SKM-1 (cell line): Measurements from ENCODE around the gene KIR2DL4.
"Not testable (repeated sequence)": the region's sequence is repeated elsewhere in the genome, so short reads cannot be mapped to it uniquely, and the experiment has no call there.

Source experiments
- DNase-seq: peaks from one replicate; lab custom pipeline; 2025; ENCODE audit not compliant: unreplicated experiment; lab: John Stamatoyannopoulos, UW

The KIR2DL4 gene

DNA sequence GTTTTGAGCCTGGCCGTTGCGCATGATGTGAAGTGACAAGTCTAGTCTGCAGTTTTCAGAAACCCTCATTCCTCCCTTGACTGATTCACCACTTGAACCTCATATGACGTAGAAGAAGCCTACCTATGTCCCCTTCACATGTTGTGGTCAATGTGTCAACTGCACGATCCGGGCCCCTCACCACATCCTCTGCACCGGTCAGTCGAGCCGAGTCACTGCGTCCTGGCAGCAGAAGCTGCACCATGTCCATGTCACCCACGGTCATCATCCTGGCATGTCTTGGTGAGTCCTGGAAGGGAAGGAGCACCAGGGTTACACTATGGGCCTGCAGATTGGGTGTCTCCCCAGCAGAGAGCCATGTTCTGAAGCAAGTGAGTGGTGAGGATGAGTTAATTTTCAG lies at the start of gene KIR2DL4:
TSS of gene KIR2DL4 (plus strand) at position 201 of the 400 bp plus-strand sequence. CDS start at position 243, 42 bp downstream.
- DNase-seq, result no peak

DNA sequence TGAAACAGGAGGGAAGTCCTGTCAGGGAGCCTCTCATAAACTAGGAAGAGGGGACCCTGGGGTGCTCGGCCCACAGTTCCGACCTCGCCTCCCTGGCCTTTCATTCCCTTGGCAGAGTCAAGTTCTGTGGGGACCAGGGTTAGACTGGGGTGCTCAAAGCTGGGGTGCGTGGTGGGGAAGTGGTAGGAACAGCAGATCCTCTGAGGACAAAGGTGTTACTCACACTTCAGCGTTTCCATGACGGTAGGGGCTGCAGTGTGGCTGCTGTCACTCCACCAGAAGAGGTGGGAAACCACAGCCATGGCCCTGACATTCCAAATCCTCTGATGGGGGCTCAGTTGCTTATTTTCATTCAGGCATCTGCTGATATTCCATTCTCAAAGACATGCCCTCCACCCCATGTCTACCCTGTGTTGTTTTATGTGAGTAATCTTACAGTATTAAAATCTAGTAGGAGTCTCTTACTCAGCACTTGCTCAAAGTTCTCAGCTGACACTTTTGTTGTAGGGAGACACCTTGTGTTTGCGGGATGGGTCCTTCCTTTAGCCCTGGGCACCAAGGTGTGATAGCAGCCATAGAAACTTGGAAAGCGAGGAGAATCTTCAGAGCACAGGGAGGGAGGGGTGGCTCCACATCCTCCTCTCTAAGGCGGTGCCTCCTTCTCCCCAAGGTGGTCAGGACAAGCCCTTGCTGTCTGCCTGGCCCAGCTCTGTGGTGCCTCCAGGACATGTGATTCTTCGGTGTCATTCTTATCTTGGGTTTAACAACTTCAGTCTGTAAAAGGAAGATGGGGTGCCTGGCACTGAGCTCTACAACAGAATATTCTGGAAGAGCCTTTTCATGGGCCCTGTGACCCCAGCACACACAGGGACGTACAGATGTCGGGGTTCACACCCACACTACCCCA lies 47.0 kb upstream of the KIR2DL4 start:
- DNase-seq, result not testable (repeated sequence)

DNA sequence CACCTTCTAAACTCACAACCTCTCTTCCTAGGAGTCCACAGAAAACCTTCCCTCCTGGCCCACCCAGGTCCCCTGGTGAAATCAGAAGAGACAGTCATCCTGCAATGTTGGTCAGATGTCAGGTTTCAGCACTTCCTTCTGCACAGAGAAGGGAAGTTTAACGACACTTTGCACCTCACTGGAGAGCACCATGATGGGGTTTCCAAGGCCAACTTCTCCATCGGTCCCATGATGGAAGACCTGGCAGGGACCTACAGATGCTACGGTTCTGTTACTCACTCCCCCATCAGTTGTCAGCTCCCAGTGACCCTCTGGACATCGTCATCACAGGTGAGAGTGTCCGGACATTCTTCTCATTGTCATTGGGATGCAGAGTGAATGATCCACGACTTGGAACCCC lies 44.8 kb upstream of the KIR2DL4 start:
- DNase-seq, result not testable (repeated sequence)

DNA sequence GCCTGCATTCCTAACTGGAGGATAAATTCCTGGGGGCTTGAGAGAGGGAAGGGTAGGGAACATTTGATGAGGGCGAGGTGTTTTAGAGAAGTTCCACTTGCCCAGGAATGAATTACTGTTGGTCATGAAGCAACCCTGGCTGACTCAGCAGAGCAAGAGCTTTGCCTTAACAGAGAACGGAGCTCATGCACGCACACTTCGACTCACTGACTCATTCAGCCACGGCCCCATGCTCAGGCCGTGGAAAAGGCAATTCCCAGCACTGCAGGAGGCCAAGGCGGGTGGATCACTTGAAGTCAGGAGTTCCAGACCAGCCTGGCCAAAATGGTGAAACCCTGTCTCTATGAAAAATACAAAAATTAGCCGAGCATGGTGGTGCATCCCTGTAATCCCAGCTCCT lies 39.2 kb upstream of the KIR2DL4 start:
- DNase-seq, result not testable (repeated sequence)

DNA sequence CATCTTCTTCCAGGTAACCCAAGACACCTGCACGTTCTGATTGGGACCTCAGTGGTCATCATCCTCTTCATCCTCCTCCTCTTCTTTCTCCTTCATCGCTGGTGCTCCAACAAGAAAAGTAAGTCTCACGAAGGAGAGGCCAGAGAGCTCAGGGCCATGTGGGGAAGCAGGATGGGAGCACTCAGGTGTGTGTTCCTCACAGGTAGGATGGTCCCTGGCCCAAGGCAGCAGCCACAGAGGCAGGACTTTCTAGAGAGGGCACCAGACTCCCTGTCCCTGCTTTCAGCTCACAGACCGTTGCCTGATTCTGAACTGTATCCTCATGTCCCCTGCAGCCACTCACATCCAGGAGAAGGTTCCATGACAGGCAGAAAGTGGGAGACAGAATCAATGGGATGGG lies 36.9 kb upstream of the KIR2DL4 start:
- not testable (repeated sequence) for DNase-seq

DNA sequence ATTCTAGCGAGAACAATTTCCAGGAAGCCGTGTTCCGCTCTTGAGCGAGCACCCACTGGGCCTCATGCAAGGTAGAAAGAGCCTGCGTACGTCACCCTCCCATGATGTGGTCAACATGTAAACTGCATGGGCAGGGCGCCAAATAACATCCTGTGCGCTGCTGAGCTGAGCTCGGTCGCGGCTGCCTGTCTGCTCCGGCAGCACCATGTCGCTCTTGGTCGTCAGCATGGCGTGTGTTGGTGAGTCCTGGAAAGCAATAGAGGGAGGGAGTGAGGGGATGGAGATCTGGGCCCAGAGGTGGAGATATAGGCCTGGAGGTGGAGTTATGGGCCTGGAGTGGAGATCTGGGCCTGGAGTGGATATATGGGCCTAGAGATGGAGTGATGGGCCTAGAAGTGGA lies 33.8 kb upstream of the KIR2DL4 start, which contains the start of gene KIR2DL1:
TSS of gene KIR2DL1 (plus strand) at position 148 of the 400 bp plus-strand sequence. CDS start at position 206, 58 bp downstream.
- not testable (repeated sequence) for DNase-seq

DNA sequence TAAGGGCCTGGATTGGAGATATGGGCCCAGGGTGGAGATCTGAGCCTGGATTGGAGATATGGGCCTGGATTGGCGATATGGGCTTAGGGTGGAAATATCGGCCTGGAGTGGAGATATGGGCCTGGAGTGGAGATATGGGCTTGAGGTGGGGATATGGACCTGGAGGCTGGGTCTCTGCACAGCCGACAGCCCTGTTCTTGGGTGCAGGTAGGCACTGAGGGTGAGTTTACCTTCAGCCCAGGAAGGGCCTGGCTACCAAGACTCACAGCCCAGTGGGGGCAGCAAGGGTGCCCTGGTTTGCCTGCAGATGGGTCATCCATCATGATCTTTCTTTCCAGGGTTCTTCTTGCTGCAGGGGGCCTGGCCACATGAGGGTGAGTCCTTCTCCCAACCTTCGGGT lies 32.9 kb upstream of the KIR2DL4 start:
- not testable (repeated sequence) for DNase-seq

DNA sequence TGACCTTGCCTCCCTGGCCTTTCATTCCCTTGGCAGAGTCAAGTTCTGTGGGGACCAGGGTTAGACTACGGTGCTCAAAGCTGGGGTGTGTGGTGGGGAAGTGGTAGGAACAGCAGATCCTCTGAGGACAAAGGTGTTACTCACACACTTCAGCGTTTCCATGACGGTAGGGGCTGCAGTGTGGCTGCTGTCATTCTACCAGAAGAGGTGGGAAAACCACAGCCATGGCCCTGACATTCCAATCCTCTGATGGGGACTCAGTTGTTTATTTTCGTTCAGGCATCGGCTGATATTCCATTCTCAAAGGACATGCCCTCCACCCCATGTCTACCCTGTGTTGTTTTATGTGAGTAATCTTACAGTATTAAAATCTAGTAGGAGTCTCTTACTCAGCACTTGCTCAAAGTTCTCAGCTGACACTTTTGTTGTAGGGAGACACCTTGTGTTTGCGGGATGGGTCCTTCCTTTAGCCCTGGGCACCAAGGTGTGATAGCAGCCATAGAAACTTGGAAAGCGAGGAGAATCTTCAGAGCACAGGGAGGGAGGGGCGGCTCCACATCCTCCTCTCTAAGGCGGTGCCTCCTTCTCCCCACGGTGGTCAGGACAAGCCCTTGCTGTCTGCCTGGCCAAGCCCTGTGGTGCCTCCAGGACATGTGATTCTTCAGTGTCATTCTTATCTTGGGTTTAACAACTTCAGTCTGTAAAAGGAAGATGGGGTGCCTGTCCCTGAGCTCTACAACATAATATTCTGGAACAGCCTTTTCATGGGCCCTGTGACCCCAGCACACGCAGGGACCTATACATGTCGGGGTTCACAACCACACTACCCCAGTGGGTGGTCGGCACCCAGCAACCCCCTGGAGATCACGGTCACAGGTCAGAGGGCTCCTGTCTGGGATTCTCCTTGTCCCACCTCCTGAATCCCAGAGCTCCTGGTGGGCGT lies 32.1 kb upstream of the KIR2DL4 start:
- not testable (repeated sequence) for DNase-seq

DNA sequence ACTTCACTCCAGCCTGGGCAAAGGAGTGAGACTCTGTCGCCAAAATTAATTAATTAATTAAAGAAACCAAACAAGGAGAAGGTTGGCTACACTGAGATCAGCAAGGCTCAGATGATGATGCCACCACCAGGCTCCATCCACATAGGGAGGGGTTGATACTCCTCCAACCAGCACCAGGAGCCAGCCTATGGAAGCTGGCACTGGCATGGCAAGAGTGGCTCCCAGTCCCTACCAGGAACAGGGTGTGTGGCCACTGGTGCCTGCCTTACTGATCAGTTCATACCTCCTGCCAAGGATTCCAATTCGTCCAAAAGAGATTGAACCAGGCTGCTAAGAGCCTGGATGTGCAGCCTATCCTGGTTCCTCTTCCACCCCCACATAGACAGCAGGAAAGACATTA lies 30.7 kb upstream of the KIR2DL4 start:
- DNase-seq, result not testable (repeated sequence)

DNA sequence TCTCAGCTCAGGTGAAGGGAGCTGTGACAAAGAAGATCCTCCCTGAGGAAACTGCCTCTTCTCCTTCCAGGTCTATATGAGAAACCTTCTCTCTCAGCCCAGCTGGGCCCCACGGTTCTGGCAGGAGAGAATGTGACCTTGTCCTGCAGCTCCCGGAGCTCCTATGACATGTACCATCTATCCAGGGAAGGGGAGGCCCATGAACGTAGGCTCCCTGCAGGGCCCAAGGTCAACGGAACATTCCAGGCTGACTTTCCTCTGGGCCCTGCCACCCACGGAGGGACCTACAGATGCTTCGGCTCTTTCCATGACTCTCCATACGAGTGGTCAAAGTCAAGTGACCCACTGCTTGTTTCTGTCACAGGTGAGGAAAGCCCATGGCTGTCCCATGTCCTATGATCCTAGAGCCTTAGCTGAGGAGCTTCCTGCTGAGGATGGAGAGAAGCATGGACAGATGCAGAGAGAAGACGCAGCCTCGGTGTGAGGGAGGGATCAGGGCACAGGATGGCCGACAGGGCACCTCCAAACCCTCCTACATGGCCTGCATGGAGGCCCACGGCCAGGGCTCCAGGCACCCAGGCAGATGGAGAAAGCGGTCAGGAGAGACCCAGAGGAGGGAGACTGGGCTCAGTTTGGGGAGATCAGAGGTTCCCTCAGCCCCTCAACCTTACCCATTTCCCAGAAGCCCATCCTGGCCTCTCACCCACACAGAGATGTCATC lies 28.2 kb upstream of the KIR2DL4 start:
- not testable (repeated sequence) for DNase-seq

DNA sequence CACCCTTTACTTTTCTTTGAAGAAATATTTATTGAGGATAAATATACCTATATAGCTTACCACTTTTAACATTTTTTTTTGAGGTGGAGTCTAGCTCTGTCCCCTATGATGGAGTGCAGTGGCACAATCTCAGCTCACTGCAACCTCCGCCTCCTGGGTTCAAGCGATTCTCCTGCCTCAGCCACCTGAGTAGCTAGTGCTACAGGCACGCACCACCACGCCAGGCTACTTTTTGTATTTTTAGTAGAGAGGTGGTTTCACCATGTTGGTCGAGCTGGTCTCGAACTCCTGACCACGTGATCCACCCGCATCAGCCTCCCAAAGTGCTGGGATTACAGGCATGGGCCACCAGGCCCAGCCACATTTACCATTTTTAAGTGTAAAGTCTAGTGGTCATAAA lies 27.6 kb upstream of the KIR2DL4 start:
- not testable (repeated sequence) for DNase-seq

DNA sequence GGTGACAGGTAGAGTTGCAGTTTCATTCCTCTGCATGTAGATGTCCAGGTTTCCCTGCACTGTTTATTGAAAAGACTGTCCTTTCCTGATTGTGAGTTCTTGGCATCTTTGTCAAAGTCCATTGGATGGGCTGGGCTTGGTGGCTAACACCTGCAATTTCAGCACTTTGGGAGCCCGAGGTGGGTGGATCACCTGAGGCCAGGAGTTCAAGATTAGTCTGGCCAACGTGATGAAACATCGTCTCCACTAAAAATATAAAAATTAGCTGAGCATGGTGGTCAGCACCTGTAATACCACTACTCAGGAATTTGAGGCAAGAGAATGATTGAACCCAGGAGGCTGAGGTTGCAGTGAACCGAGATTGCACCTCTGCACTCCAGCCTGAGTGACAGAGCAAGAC lies 25.6 kb upstream of the KIR2DL4 start:
- not testable (repeated sequence) for DNase-seq

DNA sequence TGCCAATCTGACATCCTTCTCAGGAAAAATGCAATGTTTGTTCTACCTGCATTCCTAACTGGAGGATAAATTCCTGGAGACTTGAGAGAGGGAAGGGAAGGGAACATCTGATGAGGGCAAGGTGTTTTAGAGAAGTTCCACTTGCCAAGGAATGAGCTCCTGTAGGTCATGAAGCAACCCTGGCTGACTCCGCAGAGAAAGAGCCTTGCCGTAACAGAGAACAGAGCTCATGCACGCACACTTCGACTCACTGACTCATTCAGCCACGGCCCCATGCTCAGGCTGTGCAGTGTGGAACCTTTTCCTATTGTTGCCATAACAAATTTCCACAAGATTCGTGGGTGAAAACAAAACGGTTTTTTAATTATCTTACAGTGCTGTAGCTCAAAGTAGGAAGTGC lies 24.5 kb upstream of the KIR2DL4 start:
- DNase-seq, result not testable (repeated sequence)

DNA sequence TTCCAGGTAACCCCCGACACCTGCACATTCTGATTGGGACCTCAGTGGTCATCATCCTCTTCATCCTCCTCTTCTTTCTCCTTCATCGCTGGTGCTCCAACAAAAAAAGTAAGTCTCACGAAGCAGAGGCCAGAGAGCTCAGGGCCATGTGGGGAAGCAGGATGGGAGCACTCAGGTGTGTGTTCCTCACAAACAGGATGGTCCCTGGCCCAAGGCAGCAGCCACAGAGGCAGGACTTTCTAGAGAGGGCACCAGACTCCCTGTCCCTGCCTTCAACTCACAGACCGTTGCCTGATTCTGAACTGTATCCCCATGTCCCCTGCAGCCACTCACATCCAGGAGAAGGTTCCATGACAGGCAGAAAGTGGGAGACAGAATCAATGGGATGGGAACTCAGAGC lies 20.5 kb upstream of the KIR2DL4 start:
- not testable (repeated sequence) for DNase-seq

DNA sequence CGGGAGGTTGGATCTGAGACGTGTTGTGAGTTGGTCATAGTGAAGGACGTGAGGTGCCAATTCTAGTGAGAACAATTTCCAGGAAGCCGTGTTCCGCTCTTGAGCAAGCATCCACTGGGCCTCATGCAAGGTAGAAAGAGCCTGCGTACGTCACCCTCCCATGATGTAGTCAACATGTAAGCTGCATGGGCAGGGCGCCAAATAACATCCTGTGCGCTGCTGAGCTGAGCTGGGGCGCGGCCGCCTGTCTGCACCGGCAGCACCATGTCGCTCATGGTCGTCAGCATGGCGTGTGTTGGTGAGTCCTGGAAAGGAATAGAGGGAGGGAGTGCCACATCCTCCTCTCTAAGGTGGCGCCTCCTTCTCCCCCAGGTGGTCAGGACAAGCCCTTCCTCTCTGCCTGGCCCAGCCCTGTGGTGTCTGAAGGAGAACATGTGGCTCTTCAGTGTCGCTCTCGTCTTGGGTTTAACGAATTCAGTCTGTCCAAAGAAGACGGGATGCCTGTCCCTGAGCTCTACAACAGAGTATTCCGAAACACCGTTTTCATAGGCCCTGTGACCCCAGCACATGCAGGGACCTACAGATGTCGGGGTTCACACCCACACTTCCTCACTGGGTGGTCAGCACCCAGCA lies 17.2 kb upstream of the KIR2DL4 start:
- DNase-seq, result not testable (repeated sequence)

DNA sequence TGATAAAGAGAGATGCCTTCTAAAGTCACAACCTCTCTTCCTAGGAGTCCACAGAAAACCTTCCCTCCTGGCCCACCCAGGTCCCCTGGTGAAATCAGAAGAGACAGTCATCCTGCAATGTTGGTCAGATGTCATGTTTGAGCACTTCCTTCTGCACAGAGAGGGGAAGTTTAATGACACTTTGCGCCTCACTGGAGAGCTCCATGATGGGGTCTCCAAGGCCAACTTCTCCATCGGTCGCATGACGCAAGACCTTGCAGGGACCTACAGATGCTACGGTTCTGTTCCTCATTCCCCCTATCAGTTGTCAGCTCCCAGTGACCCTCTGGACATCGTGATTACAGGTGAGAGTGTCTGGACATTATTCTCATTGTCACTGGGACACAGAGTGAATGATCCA lies 15.3 kb upstream of the KIR2DL4 start:
- DNase-seq, result not testable (repeated sequence)

DNA sequence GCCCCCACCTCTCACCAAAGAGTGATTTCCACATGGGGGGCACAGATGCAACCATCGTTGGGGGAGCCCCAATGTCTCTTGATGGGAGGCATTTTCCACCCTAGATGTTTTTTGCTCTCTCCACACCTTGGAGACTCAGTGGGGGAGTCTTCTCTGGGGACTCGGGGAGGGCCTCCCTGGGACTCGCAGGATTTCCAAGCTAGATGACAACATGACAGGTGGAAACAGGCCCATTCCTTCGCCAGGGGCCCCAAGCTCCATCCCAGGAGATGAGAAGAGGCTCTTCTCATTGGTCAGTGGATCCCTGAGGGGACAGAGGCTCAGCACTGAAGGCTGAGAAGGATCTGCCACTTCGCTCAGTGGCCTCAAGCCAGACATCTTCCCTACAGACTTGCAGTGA lies 12.7 kb upstream of the KIR2DL4 start:
- DNase-seq, result no peak

DNA sequence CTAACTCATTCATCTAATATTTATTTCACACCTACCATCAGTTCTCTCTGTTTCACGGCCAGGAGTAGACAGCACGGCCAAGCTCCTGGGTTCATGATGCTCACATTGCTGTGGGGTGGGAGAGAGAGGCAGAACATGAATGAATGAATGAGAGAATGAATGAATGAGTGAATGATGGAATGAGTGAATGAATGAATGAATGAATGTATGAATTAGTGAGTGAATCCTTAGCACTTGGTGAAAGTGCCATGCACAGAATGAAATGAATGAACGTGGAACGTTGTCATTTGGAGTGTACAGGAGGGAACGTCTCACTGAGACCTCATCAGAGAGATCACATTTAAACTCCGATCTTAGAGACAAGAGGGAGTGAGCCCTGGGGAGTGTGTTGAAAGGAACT lies 11.9 kb upstream of the KIR2DL4 start:
- DNase-seq, result no peak

DNA sequence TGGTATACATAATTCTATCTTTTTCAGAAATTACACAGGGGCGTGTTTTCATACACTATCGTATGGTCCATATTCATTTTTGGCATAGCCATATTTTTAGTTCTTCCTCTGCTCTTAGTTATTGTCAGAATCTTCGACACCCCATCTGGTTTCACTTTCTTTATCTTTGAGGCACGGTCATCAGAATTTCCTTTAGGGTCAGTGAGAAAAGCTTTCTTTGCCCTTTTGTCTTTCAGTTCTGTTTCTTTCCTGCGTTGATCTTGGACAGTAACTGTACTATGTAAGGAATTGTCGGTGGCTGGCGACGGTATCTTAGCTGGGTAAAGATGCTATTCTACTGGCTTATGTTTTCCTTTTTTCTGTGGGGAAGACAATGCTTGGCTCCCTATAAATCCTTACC lies 10.6 kb upstream of the KIR2DL4 start:
- DNase-seq, result no peak

DNA sequence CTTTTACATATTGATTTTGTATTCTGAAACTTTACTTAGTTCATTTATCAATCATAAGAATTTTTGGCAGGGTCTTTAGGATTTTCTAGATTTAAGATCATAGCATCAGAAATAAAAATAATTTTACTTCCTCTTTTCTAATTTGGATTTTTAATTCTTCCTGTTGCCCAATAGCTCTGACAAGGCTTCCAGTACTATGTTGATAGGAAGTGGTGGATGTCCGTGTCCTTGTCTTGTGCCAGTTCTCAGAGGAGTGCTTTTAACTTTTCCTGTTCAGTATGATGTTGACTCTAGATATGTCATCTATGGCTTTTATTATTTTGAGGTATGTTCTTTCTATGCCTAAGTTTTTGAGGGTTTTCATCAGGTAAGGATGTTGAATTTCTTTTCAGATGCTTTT lies 7.7 kb upstream of the KIR2DL4 start:
- DNase-seq, result no peak
